ENCODE data around the gene GLA.

Gene GLA

DNA sequence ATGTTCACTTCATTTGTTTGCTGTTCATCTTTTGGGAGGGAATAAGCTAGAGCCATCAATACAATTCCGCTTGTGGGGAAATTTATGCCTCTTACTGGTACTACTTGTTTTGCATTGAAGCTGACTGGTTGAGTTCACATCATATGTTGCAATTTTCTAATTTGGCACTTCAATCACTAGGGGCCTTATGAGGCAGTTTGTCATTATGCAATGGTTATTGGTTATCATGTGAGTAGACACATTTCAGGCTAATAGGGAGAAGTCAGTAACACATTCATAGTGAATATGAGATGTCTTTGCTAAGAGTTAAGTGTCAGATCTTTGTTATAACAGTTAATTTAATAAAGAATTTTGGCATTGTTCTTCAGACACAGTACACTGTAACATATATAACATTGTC is 11.9 kb downstream of the GLA start:
- no peak for DNase-seq

- DNase-seq: no peak
Measured at GRCh38 chrX:101394372-101394771, 13.4 kb downstream of the GLA start.

GRCh38 chrX:101393530-101394305 is 14.0 kb downstream of the GLA start:
- DNase-seq: no peak

DNA sequence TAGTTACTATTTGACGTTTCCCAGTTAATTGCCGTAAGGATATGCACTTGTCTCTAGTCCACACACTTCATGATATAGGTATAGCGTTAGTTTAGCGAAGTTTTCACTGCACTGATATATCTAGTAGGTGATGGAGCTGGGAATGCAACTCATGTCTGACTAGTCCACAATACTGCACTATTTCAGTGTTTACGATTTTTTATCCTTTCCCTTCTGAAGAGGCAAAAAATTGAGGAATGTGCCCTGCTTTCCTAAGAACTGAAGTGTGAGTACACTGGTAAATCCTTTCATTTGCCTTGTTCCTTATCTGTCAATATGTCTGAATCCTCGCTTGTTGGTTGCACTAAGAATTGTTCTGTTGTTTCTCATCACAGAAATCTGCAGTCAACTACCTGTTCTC is 15.9 kb downstream of the GLA start:
- DNase-seq: no peak

DNA sequence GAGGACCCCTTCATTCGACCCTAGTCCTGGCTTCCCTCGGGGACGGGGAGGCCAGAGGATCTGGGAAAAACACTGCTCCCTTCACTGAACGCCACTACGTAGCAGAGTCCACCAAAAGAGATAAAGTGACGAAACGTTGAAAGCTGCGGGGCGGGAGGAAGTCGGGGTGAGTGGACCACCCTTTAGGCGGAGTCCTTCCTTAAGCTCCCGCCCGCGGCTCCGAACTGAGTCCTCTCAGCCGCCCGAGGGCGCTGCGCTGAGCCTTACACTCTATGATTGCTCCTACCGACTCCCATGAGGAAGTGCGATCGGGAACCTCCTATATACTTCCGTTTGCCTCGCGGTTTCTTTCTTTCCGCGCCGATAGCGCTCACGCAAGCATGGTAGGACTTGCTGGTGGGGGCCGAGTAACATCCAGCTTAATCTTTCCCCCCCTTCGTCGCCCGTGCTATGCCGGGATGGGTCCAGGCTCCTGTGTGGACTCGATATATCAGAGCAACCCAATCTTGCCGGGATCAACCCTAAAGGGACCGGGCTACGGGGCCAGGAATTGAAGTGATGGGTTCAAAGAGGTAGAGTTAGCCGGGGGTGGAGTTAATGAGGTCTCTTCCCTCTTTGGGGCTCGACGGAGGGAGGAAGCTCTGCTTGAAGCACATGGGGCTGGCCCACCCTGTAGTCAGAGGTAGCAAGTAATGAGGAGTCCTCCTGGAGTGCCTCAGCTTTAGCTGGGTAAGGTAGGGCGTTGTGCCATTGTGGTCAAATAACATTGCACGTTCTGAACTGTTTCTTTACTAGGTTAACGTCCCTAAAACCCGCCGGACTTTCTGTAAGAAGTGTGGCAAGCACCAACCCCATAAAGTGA is 16.8 kb downstream of the GLA start, which contains the start of gene RPL36A:
RPL36A (plus strand) TSS at position 348 of the 862 bp plus-strand sequence; CDS start at position 381, 33 bp downstream.
- peak; percentile 80 for DNase-seq

DNA sequence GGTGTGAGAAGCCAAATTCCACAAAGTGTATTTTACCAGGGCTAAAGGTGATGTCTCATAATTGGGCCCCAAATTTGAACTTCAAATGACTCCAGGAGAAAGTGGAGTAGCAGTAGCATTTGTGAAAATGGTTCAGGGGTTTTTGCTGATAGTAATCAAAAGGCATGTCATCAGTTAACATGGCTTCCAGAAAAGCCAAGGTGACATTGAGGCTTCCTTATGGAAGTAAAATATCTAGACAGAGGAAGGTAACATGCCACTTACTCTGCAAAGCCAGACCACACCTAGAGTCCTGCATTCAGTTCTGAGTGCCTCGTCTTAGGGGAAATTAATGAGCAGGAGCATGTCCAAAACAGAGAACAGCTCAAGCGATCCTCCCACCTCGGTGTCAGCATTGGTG is 19.1 kb downstream of the GLA start:
- no peak for DNase-seq

GRCh38 chrX:101386542-101386885 is 21.2 kb downstream of the GLA start:
- DNase-seq: no peak

- DNase-seq: no peak
Measured at GRCh38 chrX:101385795-101386541, 21.8 kb downstream of the GLA start, which contains the start of gene BTK. BTK (minus strand) TSS chrX:101386191; CDS start chrX:101375284, 10,907 bp downstream.

DNA sequence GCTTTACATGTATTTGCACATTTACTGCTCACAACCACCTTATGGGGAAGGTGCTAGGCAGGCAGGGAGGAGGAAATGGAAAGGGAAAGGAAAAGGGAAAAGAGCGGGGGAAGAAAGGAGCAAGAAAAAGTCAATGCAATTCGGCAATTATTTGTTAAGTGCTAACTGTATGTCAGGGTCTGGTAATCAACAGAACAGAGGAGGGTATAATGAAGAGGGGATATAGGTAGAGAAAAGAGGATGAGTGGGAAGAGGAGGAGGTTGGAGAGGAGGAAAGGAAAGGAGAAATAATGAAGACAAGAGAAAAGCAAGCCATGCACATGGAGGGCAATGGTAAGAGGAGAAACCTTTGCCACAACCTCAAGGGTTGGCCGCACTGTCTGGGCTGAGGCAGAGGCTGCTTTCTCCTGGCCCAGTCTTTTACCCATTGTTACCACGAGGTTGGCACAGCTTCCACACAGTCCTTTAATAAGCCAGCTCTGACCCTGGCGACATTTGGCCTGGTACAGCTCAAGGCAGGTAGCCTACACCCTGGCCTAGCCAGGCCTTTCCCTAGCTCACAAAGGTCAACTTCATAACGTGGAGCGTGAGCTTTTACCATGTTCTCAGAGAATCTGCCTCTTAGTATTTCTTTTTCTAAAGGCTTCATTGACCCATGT is 22.6 kb downstream of the GLA start:
- DNase-seq: no peak

DNA sequence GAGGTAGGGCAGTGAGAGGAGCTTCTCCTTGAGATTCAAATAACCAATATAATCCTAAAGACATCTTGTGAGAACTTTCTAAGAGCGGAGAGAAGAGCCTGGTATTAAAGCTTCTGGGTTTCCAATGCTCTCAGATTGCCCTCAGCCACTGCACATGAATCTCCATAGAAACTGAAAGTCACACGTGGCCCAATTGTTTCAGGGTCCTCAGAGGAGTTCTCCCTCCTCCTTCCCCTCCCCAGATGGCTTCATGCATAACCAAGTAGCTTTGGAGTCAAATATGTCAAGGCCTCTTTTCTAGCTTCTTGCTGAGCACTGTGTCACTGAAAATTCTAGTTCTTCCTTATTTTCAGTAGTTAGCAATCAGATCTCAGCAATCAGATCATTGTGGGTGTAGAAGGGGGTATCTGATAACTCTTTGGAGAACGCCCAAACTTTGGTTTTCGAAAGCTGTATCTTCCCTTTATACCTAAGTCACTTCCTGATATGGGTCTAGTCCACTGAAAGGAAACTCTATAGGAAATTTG is 24.0 kb downstream of the GLA start:
- peak; percentile 26 for DNase-seq

DNA sequence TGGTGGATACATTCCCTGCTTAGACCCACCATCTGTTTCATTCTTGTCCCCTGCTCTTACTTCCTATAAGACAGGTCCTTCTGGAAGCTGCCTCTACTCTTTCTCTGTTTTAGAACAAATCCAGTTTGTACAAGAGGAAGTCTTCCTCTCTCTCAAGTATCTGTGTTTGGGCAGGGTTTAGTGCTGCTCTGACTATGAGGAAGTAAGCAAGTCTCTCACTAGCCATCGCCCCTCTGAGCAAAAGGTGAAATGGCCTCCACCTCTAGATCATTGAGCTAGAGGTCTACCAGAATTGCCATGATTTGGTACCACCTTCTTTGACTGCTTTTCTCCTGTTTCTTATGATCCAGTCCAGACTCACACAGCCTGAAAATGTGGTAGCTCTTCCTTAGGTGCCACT is 30.2 kb downstream of the GLA start:
- DNase-seq: no peak

DNA sequence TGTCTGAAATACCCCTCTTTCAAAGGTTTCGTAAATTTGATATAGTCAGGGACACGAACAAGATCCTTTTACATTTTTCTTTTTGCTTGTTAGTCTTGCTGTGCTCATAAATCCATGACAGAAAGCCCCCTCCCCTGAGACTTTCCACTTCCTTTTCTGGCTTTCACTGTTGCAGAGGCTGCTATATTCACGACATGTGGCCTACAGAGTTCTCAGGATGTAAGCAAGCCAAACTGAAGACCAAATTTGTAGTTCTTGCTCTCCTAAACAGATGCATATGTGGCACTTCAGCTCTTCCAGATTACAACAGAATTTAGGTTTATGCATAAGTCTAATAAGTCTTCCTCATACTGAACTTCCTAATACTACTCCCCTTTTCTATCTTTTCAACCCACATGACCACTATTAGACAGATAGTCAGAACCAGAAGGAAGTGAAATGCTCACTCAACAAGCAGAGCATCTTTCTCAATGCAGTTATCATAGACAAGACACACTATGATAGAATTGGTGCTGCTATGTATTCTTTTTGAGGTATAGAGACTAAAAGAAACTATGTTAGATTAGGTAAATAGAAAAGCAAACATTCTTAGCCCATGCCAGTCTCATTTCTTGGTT is 36.7 kb downstream of the GLA start:
- DNase-seq: no peak

DNA sequence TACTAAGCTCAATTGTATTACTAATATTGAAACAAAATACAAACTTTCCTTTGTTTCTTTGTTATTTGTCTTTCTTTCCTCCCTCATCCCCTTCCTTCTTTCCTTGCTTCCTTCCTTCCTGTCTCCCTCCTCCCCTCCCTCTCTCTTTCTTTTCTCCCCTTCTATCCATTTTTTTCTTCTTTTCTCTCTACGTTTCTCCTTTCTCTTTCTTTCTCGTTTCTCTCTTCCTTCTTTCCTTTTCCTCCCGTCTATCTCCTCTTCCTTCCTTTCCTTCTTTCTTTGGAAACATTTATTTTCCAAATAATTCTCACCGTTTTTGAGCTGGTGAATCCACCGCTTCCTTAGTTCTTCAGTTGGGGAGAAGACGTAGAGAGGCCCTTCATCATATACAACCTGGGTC is 38.0 kb downstream of the GLA start:
- no peak for DNase-seq

DNA sequence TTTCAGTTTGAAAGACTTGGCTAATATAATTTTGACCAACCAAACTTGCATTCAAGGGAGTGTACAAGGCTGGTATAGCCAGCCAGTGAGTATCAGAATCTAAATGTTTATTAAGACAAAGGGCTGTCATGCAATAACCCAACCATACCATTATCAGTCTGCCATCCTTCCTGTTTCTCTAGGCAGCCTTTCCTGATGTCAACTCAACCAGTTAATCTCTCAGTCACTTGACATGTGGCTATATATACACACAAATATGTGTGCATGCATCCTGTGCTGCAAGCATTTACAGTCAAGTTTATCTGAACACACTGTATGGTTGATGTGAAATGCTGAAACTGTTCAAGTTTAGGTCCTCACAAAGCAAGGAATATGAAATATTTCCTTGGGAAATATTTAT is 38.9 kb downstream of the GLA start:
- no peak for DNase-seq

GRCh38 chrX:101365301-101365795 is 42.4 kb downstream of the GLA start:
- no peak for DNase-seq

- no peak for DNase-seq
Measured at GRCh38 chrX:101362757-101363156, 45.0 kb downstream of the GLA start.

DNA sequence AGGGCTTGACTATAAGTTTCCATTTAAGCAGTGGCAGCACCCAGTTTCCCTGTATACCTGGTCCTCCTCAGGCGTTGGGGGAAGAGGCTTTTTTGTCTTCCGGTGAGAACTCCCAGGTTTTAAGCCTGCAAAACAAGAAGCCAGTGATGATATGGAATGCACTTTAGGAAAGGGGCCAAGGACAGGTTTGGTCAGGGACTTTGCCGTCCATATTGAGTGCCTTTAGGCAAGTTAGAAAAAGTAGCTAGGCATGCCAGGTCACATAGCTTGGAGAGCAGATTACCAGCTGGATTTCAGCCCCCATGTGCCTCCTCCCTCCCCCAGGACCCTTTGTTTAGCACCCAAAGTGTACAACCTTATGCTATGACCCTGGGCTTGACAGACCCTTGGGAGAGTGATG is 45.6 kb downstream of the GLA start:
- DNase-seq: no peak

DNA sequence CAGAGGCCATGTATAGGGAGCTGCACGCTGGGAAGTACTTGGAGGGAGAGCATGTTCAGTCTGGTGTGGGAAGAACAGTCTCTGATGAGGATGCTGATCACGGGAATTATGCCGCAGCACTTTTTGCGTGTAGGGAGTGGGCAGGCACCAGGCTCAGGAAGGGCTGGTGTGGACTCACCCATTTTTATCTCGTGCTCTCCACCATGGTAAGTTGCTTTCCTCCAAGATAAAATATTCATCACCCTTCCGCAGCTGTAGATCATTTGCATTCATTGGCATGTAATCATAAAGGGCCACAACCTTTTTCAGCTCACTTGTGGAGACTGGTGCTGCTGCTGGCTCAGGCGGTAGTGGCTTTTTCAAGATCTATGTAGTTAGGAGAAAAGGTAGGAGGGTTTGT is 47.3 kb downstream of the GLA start:
- DNase-seq: no peak

- no peak for DNase-seq
Measured at GRCh38 chrX:101359966-101360365, 47.8 kb downstream of the GLA start.

DNA sequence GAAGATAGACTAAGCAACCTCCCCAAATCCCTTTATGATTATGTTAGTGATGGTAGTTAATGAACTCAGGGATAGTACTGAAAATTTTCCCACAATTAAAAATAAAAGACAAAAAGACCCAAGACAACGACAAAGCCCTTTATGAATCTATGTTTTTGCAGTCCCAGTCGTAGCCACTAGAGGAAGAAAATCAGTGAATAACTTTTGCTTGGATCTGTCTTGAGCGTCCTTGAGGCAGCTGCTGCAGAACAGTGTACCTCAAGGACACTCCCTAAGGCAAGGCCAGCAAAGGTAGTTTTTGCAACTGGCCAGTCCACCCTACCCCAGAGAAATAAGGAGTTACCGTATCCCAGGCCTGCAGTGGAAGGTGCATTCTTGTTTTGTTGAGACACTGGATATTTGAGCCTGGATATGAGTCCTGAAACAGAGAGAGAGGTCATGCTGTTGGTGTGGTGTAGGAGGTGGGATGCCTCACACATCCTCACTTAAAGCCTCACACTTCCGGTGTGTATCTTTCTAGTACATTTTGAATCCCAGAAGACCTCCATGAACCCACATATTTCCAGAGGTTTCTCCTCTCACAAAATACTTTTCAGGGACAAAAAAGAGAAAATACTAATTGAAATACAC is 50.4 kb downstream of the GLA start:
- no peak for DNase-seq

DNA sequence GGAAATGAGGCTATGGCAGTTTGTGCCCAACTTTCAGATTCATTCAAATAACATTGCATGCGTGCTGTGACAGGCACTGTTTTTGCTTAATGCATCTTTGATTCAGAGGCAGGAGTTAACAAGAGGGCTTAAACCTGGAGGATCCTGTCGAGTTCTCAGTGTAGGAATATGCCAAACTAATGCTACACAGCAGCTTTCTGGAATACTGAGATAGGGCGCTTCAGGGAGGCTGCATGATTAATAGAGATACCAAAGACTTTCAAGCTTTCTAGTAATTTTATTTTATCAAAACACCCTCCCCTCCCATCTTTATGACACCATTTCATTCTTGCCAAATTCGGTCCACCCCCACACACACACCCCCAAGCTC is 58.5 kb downstream of the GLA start:
- DNase-seq: no peak
